Astrocyte of the cerebellum (primary cell): ENCODE measurements around the gene FAM107B.

ENCODE experiments used
- DNase-seq: peaks from one replicate; pipeline ENCODE4 v3.0.0-alpha.2; 2011; ENCODE audit warnings: low read depth
- H3K4me3 ChIP-seq: 2 replicates; pipeline ENCODE4 v1.5.1; 2011; ENCODE audit warnings: mild to moderate bottlenecking, low read depth, low read length, moderate library complexity
- in situ Hi-C: cut with HindIII; loops from 2 replicates; pipeline ENCODE4 v1.10.0; 2017; ENCODE audit warnings: low sequenced_read_pairs
- TF ChIP-seq, protein P1 (sequence below): IDR thresholded peaks from 2 replicates; pipeline ENCODE4 v1.5.1; 2012; ENCODE audit warnings: low read length, low read depth, moderate library complexity, mild to moderate bottlenecking; ENCODE audit errors: missing control alignments

Gene FAM107B

DNA sequence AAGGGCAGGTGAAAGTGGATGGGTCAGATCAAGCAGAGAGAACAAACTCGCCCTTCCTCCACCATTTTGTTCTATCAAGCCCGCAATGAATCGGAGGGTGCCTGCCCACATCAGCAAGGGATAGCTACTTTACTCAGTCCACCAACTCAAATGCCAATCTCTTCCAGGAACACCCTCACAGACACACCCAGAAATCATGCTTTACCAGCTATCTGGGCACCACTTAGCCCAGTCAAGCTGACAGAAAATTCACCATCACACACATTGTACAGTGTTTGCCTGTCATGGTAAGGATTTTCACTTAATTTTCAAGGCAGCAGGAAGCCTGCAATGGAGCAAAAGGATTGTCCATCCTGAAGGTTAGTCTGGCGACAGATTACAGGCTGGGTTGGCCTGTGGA, 75.2 kb downstream of the FAM107B start:
- no peak overlapping the region for H3K4me3 ChIP-seq
- DNase-seq = no peak
- in situ Hi-C loops = no loop called here
- TF ChIP-seq, protein P1, sequence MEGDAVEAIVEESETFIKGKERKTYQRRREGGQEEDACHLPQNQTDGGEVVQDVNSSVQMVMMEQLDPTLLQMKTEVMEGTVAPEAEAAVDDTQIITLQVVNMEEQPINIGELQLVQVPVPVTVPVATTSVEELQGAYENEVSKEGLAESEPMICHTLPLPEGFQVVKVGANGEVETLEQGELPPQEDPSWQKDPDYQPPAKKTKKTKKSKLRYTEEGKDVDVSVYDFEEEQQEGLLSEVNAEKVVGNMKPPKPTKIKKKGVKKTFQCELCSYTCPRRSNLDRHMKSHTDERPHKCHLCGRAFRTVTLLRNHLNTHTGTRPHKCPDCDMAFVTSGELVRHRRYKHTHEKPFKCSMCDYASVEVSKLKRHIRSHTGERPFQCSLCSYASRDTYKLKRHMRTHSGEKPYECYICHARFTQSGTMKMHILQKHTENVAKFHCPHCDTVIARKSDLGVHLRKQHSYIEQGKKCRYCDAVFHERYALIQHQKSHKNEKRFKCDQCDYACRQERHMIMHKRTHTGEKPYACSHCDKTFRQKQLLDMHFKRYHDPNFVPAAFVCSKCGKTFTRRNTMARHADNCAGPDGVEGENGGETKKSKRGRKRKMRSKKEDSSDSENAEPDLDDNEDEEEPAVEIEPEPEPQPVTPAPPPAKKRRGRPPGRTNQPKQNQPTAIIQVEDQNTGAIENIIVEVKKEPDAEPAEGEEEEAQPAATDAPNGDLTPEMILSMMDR = no peak

DNA sequence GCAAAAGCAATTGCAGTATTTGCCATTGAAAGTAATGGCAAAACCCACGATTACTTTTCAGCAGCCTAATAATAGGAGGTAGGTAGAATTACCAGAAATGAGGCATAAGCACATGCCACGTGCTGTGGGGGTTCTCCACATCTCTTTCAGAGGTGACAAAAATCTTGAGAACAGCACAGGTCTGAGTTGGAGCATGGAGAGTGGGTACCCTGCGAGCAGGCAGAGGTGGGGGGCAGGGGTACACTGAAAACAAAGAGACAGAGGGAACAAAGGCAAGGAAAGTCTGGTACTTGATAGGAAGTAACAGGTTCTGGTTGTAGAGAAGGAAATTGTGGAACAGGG, 75.9 kb downstream of the FAM107B start:
- DNase-seq = no peak
- in situ Hi-C loops = no loop called here
- H3K4me3 ChIP-seq = no peak overlapping the region
- TF ChIP-seq, protein P1 = no peak

DNA sequence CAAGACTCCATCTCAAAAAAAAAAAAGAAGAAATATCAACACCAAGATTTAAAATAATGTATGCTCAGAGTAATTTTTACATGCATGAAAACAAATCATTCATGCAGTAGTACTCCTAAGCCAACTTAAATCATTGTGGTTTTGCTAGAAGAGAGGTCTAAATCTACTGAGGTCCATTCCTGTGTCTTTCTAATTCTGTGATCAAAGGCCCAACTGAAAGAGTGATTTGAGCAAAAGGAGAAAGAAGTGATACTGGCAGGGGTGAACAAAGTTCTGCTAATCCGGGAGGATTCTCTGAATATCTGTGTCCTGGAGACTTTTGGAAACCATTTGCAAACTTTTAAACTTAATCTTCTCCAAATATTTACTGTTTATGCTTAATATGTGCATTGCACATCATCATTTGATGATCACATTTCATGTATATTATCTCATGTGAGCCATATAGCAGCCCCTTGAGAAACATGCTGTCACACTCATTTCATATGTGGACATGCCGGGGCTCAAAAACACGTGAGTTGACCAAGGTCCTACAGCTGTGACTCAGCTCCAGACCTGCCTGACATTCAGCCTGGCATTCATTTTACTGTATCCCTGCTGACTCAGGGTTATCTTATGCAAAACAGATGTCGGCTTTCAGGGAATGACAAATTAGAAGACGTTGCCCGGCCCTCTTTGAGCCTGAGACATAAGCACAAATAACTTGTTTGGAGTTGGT, 76.4 kb downstream of the FAM107B start:
- H3K4me3 ChIP-seq = no peak overlapping the region
- TF ChIP-seq, protein P1 = no peak
- in situ Hi-C loops = no loop called here
- DNase-seq = no peak

DNA sequence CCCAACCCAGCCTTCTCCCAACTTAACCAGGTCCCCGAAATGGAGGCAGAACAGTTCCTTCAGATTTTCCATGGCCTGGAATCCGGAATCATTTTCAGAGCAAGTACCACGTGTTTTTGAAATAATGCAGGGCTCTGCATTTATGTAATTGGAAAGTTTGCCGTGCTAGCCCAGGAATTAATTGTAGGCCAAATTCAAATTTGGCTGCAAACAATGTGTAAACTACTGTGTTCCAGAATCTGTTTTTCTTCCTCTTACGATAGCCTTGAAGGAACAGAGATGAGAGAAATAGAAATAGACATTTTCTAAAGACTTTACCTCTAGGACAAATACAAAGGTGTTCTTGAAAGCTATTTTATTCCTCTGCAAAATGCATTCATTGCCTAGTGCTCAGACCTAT, 77.4 kb downstream of the FAM107B start:
- no peak overlapping the region for H3K4me3 ChIP-seq
- TF ChIP-seq, protein P1 = no peak
- in situ Hi-C loops = no loop called here
- no peak for DNase-seq

DNA sequence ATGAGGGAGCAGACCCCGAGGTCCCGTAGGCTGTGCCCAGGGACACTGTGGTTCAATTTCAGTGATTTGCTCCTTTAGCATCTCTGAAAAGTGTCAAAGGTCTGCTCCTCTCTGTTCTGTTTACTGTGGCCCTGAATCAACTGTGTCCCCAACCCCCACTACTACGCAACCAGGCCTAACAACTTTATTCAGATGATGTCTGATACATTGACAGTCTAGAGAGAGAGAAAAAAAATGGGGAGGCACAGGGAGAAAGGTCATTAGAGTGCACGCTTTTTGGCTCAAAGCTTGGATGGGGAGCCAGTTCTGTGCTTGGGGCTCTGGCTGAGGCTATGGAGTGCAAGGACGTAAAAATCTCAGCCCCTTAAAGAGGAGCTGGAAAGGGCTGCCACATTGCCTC, 77.9 kb downstream of the FAM107B start:
- in situ Hi-C loops = no loop called here
- DNase-seq = no peak
- H3K4me3 ChIP-seq = no peak overlapping the region
- TF ChIP-seq, protein P1 = no peak

DNA sequence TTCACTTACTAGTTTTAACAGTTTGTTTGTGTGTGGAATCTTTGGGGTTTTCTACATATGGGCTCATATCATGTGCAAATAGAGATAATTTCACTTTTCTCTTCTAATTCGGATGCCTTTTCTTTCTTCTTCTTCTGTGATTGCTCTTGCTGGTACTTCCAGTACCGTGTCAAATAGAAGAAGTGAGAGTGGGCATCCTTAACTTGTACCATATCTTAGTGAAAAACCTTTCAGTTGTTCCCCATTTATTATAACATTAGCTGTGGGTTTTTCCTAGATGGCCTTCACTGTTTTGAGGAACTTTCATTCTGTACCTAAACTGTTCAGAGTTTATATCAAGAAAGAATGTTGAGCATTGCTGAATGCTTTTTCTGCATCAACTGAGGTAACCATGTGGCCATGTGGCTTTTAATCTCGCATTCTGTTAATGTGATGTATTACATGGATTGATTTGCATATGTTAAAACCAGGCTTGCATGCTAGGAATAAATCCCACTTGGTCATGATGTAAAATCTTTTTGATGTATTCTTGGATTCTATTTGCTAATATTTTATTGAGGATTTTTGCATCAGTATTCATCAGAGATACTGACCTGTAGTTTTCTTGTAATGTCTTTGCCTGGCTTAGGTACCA, 78.7 kb downstream of the FAM107B start:
- in situ Hi-C loops = no loop called here
- TF ChIP-seq, protein P1 = no peak
- no peak overlapping the region for H3K4me3 ChIP-seq
- DNase-seq = no peak
